KOPT-K1 (cell line): ENCODE measurements around the gene PACC1.
"Not testable (repeated sequence)": the region's sequence is repeated elsewhere in the genome, so short reads cannot be mapped to it uniquely, and the experiment has no call there.

Experiments
- H3K27ac ChIP-seq: fragments of 200-600 bp; sonication (generic); 2 replicates; pipeline ENCODE4 v1.5.1; 2016; ENCODE audit warnings: antibody characterized with exemption, mild to moderate bottlenecking, low read depth, low read length; ENCODE audit not compliant: poor library complexity, severe bottlenecking
- H3K36me3 ChIP-seq: fragments of 200-600 bp; sonication (generic); 2 replicates; pipeline ENCODE4 v1.5.1; 2017; ENCODE audit warnings: antibody characterized with exemption, mild to moderate bottlenecking, low read length, moderate library complexity; ENCODE audit not compliant: insufficient read depth
- H3K9me3 ChIP-seq: fragments of 200-600 bp; sonication (generic); 2 replicates; pipeline ENCODE4 v1.5.1; 2017; ENCODE audit warnings: antibody characterized with exemption, low read length, mild to moderate bottlenecking; ENCODE audit not compliant: insufficient read depth, poor library complexity, severe bottlenecking

PACC1 gene

DNA sequence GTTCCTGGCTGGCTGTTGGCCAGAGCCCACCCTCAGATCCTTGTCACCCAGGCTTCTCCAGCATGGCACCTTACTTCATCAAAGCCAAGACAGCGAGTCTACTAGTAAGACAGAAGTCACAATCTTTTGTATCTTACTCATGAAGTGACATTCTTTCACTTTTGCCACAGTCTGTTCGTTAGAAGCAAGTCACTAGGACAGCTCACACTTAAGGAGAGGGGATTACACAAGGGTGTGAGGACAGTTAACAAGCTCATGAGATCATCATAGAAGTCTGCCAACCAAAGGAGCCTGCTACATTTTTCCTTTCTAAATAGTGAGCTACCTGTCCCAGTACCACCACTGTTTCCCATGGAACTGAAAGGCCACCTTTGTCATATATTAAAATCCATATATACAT, 61.5 kb downstream of the PACC1 start:
- H3K9me3 ChIP-seq = no peaks in the 10 kb centered on the region
- H3K27ac ChIP-seq = no peak overlapping the region
- peaks cover 84% of the 10 kb centered on the region for H3K36me3 ChIP-seq

DNA sequence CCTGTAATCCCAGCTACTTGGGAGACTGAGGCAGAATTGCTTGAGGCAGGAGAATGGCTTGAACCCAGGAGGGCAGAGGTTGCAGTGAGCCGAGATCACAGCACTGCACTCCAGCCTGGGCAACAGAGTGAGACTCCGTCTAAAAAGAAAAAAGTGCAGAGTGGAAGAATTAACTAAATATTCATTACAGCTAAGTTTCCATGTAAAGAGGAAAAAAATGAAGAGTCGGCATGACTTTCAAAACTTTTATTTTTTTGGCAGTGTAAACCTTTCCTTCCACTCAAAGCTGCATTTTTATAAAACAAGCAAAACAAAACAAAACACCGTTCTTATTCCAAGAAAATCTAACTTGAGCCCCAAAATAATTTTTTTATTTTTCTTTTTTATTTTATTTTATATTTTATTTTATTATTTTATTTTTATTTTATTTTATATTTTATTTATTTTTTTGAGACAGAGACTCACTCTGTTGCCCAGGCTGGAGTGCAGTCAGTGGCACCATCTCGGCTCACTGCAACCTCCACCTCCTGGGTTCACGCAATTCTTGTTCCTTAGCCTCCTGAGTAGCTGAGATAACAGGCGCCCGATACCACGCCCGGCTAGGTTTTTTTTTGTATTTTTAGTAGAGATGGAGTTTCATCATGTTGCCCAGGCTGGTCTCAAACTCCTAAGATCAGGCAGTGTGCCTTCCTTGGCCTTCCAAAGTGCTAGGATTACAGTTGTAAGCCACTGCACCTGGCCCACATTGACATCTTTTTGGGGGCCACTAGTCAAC, 62.9 kb downstream of the PACC1 start:
- Histone ChIP-seq H3K9me3 (no peaks in the 10 kb centered on the region), H3K36me3 (peaks cover 85% of the 10 kb centered on the region), H3K27ac (no peak overlapping the region)

- Histone ChIP-seq H3K9me3 (no peaks in the 10 kb centered on the region), H3K27ac (no peak overlapping the region), H3K36me3 (peaks cover 86% of the 10 kb centered on the region)
These were observed 68.1 kb downstream of the PACC1 start for GRCh38 chr1:212346601-212347000.

GRCh38 chr1:212344905-212345304, 69.8 kb downstream of the PACC1 start:
- H3K27ac ChIP-seq = no peak overlapping the region
- peaks cover 74% of the 10 kb centered on the region for H3K36me3 ChIP-seq
- H3K9me3 ChIP-seq = no peaks in the 10 kb centered on the region

DNA sequence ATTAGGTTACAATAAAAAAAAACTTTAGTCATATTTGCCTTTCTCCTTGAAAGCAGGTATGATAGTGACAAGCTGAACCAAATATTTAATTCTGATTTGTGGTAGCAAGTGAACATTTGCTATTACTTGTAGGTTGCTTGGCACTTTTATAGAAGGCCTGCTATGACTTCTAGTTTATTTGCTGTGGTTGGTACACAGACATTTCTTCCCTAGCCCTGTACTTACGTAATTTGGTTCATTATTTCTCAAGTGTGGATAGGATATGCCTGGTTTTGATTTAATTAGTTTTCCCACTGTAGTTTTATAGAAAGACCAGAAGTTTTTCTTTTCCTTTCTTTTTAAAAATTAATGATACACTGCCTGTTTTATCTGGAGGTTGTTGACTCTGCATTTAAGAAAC, 73.6 kb downstream of the PACC1 start:
- H3K36me3 ChIP-seq = peaks cover 58% of the 10 kb centered on the region
- H3K9me3 ChIP-seq = no peaks in the 10 kb centered on the region
- H3K27ac ChIP-seq = no peak overlapping the region

GRCh38 chr1:212329105-212329504, 85.6 kb downstream of the PACC1 start:
- peaks cover 30% of the 10 kb centered on the region for H3K36me3 ChIP-seq
- no peak overlapping the region for H3K27ac ChIP-seq
- H3K9me3 ChIP-seq = no peaks in the 10 kb centered on the region

- no peak overlapping the region for H3K27ac ChIP-seq
- no peaks in the 10 kb centered on the region for H3K9me3 ChIP-seq
- peaks cover 22% of the 10 kb centered on the region for H3K36me3 ChIP-seq
These were observed 86.4 kb downstream of the PACC1 start for GRCh38 chr1:212328248-212328647.

DNA sequence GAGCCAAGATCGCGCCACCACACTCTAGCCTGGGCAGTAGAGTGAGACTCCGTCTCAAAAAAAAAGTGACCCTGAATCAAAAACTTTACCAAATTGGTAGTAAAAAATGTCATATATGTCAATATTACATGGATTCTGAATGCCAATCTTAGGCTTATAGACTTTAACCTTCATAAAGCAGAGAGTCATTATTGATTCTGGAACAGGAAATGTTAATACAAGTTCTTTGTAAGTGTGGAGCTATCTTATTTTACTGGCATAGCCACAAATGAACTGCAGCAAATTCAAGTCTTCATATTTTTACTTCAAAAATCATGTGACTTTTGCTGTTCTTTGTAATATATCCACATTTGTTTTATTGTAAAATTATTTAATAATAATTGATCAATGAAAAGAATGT, 88.1 kb downstream of the PACC1 start:
- no peaks in the 10 kb centered on the region for H3K9me3 ChIP-seq
- peaks cover 12% of the 10 kb centered on the region; the same call in 1 of the 2 replicates for H3K36me3 ChIP-seq

GRCh38 chr1:212323066-212323465, 91.6 kb downstream of the PACC1 start:
- Histone ChIP-seq H3K27ac (no peak overlapping the region), H3K36me3 (no peaks in the 10 kb centered on the region), H3K9me3 (no peaks in the 10 kb centered on the region)

More for the DNA sequence above, 88.1 kb downstream of the PACC1 start:
- no peak overlapping the region for H3K27ac ChIP-seq

- H3K27ac ChIP-seq, H3K9me3 ChIP-seq, H3K36me3 ChIP-seq: not testable (repeated sequence)
These were observed 93.7 kb downstream of the PACC1 start for GRCh38 chr1:212321031-212321430.

- H3K9me3 ChIP-seq = no peaks in the 10 kb centered on the region
- H3K36me3 ChIP-seq = no peaks in the 10 kb centered on the region
- H3K27ac ChIP-seq = no peak overlapping the region
These were observed 96.8 kb downstream of the PACC1 start for GRCh38 chr1:212317916-212318315.

DNA sequence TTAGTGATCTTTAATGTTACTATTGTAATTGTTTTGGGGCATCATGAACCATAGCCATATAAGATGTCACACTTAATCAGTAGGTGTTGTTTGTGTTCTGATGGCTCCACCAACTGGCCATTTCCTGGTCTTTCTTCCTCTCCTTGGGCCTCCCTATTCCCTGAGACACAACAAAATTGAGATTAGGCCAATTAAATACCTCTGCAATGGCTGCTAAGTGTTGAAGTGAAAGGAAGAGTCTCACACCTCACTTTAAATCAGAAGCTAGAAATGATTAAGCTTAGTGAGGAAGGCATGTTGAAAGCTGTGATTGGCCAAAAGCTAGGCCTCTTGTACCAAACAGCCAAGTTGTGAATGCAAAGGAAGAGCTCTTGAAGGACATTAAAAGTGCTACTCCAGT, 98.8 kb downstream of the PACC1 start:
- H3K27ac ChIP-seq = no peak overlapping the region
- H3K9me3 ChIP-seq = no peaks in the 10 kb centered on the region
- H3K36me3 ChIP-seq = no peaks in the 10 kb centered on the region

DNA sequence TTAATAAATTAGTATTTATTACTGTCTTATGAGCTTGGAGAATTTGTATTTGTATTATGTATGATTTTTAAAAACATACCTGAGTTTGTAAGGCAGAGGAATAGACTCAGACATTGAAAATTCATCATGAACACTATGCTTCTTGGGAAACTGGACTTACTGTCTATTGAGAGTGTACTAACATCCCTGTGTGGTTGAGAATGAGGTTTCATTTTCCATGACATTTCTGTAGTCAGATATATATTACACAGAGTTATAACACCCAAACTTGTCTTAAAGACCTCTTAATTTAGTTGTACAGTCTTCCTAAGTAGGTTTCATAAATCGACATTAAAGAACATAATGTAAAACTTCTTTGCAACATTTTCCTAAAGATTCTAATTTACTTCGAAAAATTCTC, 99.5 kb downstream of the PACC1 start:
- H3K9me3 ChIP-seq = no peaks in the 10 kb centered on the region
- H3K27ac ChIP-seq = no peak overlapping the region
- no peaks in the 10 kb centered on the region for H3K36me3 ChIP-seq
